Measurements from ENCODE around the gene SLC49A4.

Gene SLC49A4

DNA sequence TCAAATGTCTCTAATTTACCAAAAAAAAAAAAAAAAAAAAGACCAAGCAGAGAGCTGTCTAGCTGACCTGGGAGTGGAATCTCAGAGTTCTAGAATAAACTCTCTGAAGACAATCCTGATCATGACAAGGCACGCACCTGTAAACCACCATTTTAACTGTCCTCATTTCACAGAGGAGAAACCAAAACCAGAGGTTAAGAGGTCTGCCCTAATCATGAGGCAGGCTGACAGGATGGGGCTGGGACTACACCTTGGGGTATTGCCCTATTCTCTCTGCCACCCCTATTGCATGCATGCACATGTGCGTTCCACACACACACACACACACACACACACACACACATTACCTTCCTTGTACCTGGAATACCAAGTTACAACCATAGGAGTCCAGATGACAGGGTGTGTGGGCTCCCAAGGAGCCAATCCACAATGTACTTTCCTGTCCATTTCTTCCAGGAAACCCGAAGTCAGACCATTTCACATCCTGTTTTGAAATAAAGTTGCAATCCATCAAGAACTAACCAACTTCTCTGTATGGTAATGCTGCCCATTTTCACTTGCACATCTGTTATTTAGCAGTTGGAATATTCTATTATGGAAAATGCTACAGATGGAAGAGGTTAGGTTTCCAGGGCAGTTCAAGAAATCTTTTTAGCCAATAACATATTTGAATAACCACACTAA lies 35.9 kb upstream of the SLC49A4 start:
- Histone ChIP-seq H3K9me3 (ENCODE audit: insufficient read depth, low read length) (no peaks in the 10 kb centered on the region), H3K36me3 (ENCODE audit: insufficient read depth, insufficient read length, low read length) (peaks cover 8% of the 10 kb centered on the region), H3K4me1 (ENCODE audit: insufficient read depth, insufficient read length) (no peaks in the 10 kb centered on the region), H3K4me3 (ENCODE audit: insufficient read length, low read depth) (no peak overlapping the region), H3K27me3 (ENCODE audit: insufficient read depth, insufficient read length) (no peaks in the 10 kb centered on the region), H3K9ac (ENCODE audit: insufficient read length, low read depth) (no peak overlapping the region)
- no peak for DNase-seq (ENCODE audit: low read depth, low spot score)
- TF ChIP-seq SUZ12 (IDR thresholded peaks at IDR 0.05; ENCODE audit: extremely low read depth, insufficient read depth, insufficient read length) (no peak), ZNF274 (IDR thresholded peaks at IDR 0.05; ENCODE audit: low read depth, low read length) (no peak)

DNA sequence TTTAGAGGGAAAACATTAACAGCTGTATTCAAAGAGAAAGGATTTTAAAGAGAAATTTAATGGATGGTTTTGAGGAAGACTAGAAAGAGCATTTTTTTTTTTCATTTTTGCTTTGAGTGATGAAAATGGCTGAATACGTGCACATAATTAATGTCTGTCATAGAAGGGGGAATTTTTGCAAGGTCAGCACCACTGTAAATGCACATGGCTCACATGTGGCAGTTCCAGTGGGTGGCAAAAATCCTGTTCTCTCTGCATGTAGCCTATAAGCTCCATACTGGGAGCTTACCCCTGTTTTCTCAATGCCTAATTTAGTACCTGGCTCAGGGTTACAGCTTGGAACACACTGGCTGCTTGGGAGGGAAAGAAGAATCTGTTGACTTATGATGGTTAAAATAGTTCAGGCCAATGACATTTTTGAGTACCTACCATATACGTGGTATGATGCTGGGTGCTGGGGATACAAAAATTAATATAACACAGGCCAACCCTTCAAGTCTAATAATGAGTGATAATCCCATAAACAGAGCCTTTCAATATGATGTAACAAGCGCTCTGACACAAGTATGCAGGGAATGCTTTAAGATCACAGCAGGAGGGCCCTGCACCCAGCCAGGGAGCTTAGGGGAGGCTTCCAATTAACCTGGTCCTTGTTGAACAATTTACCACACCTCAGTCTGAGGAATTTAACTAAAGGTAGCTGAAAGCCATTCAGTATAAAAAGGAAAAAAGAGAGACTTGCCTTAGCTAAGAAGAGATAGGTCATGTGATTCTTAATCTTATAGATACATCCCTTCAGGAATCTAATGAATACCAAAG lies 34.2 kb upstream of the SLC49A4 start:
- no peak for DNase-seq (ENCODE audit: low read depth, low spot score)
- H3K4me1 ChIP-seq (ENCODE audit: insufficient read depth, insufficient read length): no peaks in the 10 kb centered on the region

DNA sequence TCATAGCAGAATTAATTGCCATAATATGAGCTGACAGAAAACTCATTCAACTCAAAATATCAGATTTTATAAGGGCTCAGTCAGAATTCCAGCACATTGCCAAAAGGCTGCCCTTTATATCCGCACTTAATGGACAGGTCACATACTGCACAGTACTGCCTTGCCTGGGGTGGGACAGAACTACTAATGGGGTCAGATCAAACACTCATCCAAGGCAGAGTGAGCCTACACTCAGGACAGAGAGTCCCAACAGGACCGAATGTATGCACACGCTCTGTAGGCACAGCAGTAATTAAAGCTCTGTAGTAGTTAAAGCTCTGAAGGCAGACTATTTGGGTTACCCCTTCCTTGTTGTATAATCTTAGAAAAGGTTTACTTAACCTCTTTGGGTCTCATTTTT lies 28.4 kb upstream of the SLC49A4 start:
- H3K27me3 ChIP-seq (ENCODE audit: insufficient read depth, insufficient read length): no peaks in the 10 kb centered on the region
- DNase-seq (ENCODE audit: low read depth, low spot score): no peak
- no peak overlapping the region for H3K4me3 ChIP-seq (ENCODE audit: insufficient read length, low read depth)
- H3K4me1 ChIP-seq (ENCODE audit: insufficient read depth, insufficient read length): no peaks in the 10 kb centered on the region
- H3K9ac ChIP-seq (ENCODE audit: insufficient read length, low read depth): no peak overlapping the region
- H3K9me3 ChIP-seq (ENCODE audit: insufficient read depth, low read length): no peaks in the 10 kb centered on the region
- no peak for TF ChIP-seq ZNF274 (IDR thresholded peaks at IDR 0.05; ENCODE audit: low read depth, low read length)
- TF ChIP-seq SUZ12 (IDR thresholded peaks at IDR 0.05; ENCODE audit: extremely low read depth, insufficient read depth, insufficient read length): no peak
- TF ChIP-seq YY1 (IDR thresholded peaks at IDR 0.05; ENCODE audit: insufficient read depth, insufficient read length): no peak
- H3K36me3 ChIP-seq (ENCODE audit: insufficient read depth, insufficient read length, low read length): no peaks in the 10 kb centered on the region

More for the DNA sequence above, 34.2 kb upstream of the SLC49A4 start:
- TF ChIP-seq SUZ12 (IDR thresholded peaks at IDR 0.05; ENCODE audit: extremely low read depth, insufficient read depth, insufficient read length) (no peak), ZNF274 (IDR thresholded peaks at IDR 0.05; ENCODE audit: low read depth, low read length) (no peak), YY1 (IDR thresholded peaks at IDR 0.05; ENCODE audit: insufficient read depth, insufficient read length) (no peak)
- Histone ChIP-seq H3K4me3 (ENCODE audit: insufficient read length, low read depth) (no peak overlapping the region), H3K36me3 (ENCODE audit: insufficient read depth, insufficient read length, low read length) (no peaks in the 10 kb centered on the region), H3K27me3 (ENCODE audit: insufficient read depth, insufficient read length) (no peaks in the 10 kb centered on the region), H3K9ac (ENCODE audit: insufficient read length, low read depth) (no peak overlapping the region), H3K9me3 (ENCODE audit: insufficient read depth, low read length) (no peaks in the 10 kb centered on the region)

DNA sequence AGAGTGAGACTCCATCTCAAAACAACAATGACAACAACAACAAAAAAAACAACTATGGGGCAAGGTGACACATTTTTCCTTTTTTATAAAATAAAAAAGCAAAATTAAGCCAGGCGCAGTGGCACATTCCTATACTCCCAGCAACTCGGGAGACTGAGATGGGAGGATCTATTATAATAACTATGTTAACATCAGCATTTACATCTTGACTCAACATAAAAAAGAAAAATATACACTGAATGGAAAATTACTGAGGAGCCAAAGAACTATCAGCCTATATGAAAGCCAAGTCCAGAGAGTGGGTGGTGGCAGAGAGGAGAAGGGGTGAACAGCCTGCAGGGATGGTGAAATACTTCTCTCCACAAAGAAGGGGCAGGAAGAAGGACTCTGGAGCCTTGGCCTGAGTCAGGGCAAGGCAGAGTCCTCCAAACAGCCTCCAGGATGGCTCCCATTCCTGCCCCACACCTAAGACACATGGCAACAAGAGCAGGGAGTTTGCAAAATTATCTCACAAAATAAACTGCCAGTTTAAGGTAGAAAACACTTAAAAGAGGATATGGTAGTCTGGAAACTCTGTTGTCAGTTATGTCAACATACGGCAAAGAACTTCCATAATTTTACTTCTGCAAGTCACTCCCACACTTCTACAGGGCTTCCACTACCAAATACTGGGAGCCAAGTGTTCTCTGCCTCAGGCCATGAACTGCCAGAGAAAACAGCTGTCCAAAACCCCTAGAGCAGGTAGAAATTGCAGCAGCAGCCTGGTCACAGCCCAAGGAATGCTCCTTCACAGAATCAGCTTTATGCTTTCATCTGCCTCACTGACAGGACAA lies 27.1 kb upstream of the SLC49A4 start:
- Histone ChIP-seq H3K27me3 (ENCODE audit: insufficient read depth, insufficient read length) (no peaks in the 10 kb centered on the region), H3K4me1 (ENCODE audit: insufficient read depth, insufficient read length) (no peaks in the 10 kb centered on the region), H3K36me3 (ENCODE audit: insufficient read depth, insufficient read length, low read length) (no peaks in the 10 kb centered on the region), H3K9ac (ENCODE audit: insufficient read length, low read depth) (no peak overlapping the region), H3K4me3 (ENCODE audit: insufficient read length, low read depth) (no peak overlapping the region), H3K9me3 (ENCODE audit: insufficient read depth, low read length) (no peaks in the 10 kb centered on the region)
- DNase-seq (ENCODE audit: low read depth, low spot score): no peak
- TF ChIP-seq YY1 (IDR thresholded peaks at IDR 0.05; ENCODE audit: insufficient read depth, insufficient read length): no peak
- no peak for TF ChIP-seq SUZ12 (IDR thresholded peaks at IDR 0.05; ENCODE audit: extremely low read depth, insufficient read depth, insufficient read length)
- no peak for TF ChIP-seq ZNF274 (IDR thresholded peaks at IDR 0.05; ENCODE audit: low read depth, low read length)

DNA sequence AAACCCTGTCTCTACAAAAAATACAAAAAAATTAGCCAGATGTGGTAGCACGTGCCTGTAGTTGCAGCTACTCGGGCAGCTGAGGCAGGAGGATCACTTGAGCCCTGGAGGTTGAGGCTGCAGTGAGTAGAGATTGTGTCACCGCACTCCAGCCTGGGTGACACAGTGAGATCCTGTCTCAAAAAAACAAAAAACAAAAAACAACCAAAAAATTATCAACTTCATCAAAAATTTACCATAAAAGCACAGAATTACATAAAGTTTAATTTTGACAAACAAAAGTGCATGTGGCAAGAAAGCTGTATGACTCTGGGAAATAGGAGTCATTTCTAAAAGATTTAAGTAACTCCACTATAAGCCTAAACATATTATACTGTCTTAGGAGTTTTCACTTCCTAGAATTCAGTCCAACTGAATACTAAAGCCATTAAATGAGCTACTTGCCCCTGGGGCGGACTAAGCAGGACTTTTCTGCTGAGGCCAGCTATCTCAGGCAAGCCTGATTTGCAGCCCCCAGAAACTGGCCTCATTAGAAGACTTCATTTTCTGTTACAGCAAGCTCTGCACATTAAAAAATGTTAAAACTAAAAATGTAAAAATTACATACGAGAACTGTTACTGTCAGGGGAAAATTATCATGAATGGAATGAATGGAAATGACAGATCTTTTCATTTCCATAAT lies 24.2 kb upstream of the SLC49A4 start:
- TF ChIP-seq SUZ12 (IDR thresholded peaks at IDR 0.05; ENCODE audit: extremely low read depth, insufficient read depth, insufficient read length) (no peak), ZNF274 (IDR thresholded peaks at IDR 0.05; ENCODE audit: low read depth, low read length) (no peak), YY1 (IDR thresholded peaks at IDR 0.05; ENCODE audit: insufficient read depth, insufficient read length) (no peak)

DNA sequence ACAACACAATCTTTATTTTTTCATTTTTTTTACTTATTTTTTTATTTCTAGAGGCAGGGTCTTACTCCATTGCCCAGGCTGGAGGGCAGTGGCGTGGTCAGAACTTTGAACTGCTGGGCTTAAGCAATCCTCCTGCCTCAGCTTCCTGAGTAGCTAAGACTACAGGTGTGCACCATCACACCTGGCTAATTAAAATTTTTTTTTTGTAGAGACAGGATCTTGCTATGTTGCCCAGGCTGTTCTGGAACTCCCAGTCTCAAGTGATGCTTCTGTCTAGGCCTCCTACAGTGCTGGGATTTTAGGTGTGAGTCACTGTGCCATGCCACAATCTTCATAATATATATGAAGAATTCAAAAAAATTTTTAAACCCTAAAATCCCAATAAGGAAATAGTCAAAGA lies 22.0 kb upstream of the SLC49A4 start:
- TF ChIP-seq ZNF274 (IDR thresholded peaks at IDR 0.05; ENCODE audit: low read depth, low read length) (no peak), SUZ12 (IDR thresholded peaks at IDR 0.05; ENCODE audit: extremely low read depth, insufficient read depth, insufficient read length) (no peak), YY1 (IDR thresholded peaks at IDR 0.05; ENCODE audit: insufficient read depth, insufficient read length) (no peak)
- DNase-seq (ENCODE audit: low read depth, low spot score): no peak
- Histone ChIP-seq H3K27me3 (ENCODE audit: insufficient read depth, insufficient read length) (no peaks in the 10 kb centered on the region), H3K4me1 (ENCODE audit: insufficient read depth, insufficient read length) (no peaks in the 10 kb centered on the region), H3K9me3 (ENCODE audit: insufficient read depth, low read length) (no peaks in the 10 kb centered on the region), H3K9ac (ENCODE audit: insufficient read length, low read depth) (no peak overlapping the region), H3K36me3 (ENCODE audit: insufficient read depth, insufficient read length, low read length) (no peaks in the 10 kb centered on the region), H3K4me3 (ENCODE audit: insufficient read length, low read depth) (no peak overlapping the region)

More for the DNA sequence above, 24.2 kb upstream of the SLC49A4 start:
- no peaks in the 10 kb centered on the region for H3K9me3 ChIP-seq (ENCODE audit: insufficient read depth, low read length)
- no peaks in the 10 kb centered on the region for H3K4me1 ChIP-seq (ENCODE audit: insufficient read depth, insufficient read length)
- no peaks in the 10 kb centered on the region for H3K27me3 ChIP-seq (ENCODE audit: insufficient read depth, insufficient read length)
- DNase-seq (ENCODE audit: low read depth, low spot score): no peak
- H3K36me3 ChIP-seq (ENCODE audit: insufficient read depth, insufficient read length, low read length): no peaks in the 10 kb centered on the region
- no peak overlapping the region for H3K9ac ChIP-seq (ENCODE audit: insufficient read length, low read depth)
- H3K4me3 ChIP-seq (ENCODE audit: insufficient read length, low read depth): no peak overlapping the region
